ENCODE data around the gene SUGCT. TPM values are rescaled to one million over a fixed set of nuclear protein-coding genes. Genes with fewer than 3 reads are reported as not detected.

Gene SUGCT
- total RNA-seq, 1 experiment from 2014 or later = 5.4 TPM

GRCh38 chr7:40722242-40722641 is 587.4 kb downstream of the SUGCT start:
- H3K4me2 ChIP-seq (ENCODE audit: insufficient read depth, insufficient read length, low read length) = no peak overlapping the region
- H3K4ac ChIP-seq (ENCODE audit: low read depth, low read length) = no peak overlapping the region
- no peak overlapping the region for H4K91ac ChIP-seq (ENCODE audit: insufficient read length, low read depth, low read length)
- no peak overlapping the region for H3K9ac ChIP-seq (ENCODE audit: extremely low read depth, insufficient read length, low read length)
- H3K4me1 Mint-ChIP-seq = peaks cover 15 to 22% of the 10 kb centered on the region in 2 experiments
- no peaks in the 10 kb centered on the region for H3K9me3 ChIP-seq (ENCODE audit: control insufficient read depth, low read depth, low read length)
- no peaks in the 10 kb centered on the region for H3K36me3 Mint-ChIP-seq (ENCODE audit: insufficient read depth in 1 of 3, low read depth in 3 of 3)
- no peak overlapping the region for H4K5ac ChIP-seq (ENCODE audit: insufficient read length, low read depth, low read length)
- H3K56ac ChIP-seq (ENCODE audit: insufficient read length, low read depth, low read length) = no peak overlapping the region
- H3K14ac ChIP-seq (ENCODE audit: insufficient read depth, low read length) = no peak overlapping the region
- no peak overlapping the region for H3K23ac ChIP-seq (ENCODE audit: insufficient read length, low read depth, low read length)
- no peak overlapping the region for H3K27ac Mint-ChIP-seq
- H3K27ac ChIP-seq (ENCODE audit: insufficient read length, low read depth, low read length) = no peak overlapping the region
- no peak overlapping the region for H2AK5ac ChIP-seq (ENCODE audit: insufficient read length, low read length)
- no peaks in the 10 kb centered on the region for H3K27me3 Mint-ChIP-seq (ENCODE audit: low read depth)
- no peaks in the 10 kb centered on the region for H3K27me3 ChIP-seq (ENCODE audit: insufficient read depth, low read length)
- no peak overlapping the region for H3K4me3 Mint-ChIP-seq
- H2BK15ac ChIP-seq (ENCODE audit: low read depth, low read length) = no peak overlapping the region
- DNase-seq = no peak
- no peak overlapping the region for H3K18ac ChIP-seq (ENCODE audit: insufficient read length, low read depth, low read length)
- no peaks in the 10 kb centered on the region for H4K20me1 ChIP-seq (ENCODE audit: control insufficient read depth, insufficient read depth, insufficient read length)
- H4K8ac ChIP-seq (replicated peaks; ENCODE audit: insufficient read length, low read depth, low read length) = no peak overlapping the region
- no peak overlapping the region for H3T11ph ChIP-seq (ENCODE audit: low read length)
- no CpG with 5 or more reads among the region's 2 CpGs for WGBS (ENCODE audit: extremely low coverage, insufficient read length, low lambda C conversion rate)
- H3K4me1 ChIP-seq (ENCODE audit: insufficient read depth, low read length) = no peaks in the 10 kb centered on the region
- H3K9me3 Mint-ChIP-seq = no peaks in the 10 kb centered on the region
- no peaks in the 10 kb centered on the region for H3K23me2 ChIP-seq (ENCODE audit: insufficient read length, low read depth, low read length, poor library complexity, severe bottlenecking)
- no peak overlapping the region for H2BK12ac ChIP-seq (ENCODE audit: insufficient read length, low read depth, low read length)
- no peaks in the 10 kb centered on the region for H3K79me2 ChIP-seq (ENCODE audit: insufficient read depth, low read length)
- H2BK5ac ChIP-seq (ENCODE audit: insufficient read length, low read length) = no peak overlapping the region
- H2BK20ac ChIP-seq (ENCODE audit: low read depth, low read length, poor library complexity, severe bottlenecking) = no peak overlapping the region
- no peak overlapping the region for H2AFZ ChIP-seq (ENCODE audit: low read length)
- H3K79me1 ChIP-seq (ENCODE audit: insufficient read depth, low read depth, low read length, poor library complexity, severe bottlenecking) = no peaks in the 10 kb centered on the region
- TF ChIP-seq, protein P1, sequence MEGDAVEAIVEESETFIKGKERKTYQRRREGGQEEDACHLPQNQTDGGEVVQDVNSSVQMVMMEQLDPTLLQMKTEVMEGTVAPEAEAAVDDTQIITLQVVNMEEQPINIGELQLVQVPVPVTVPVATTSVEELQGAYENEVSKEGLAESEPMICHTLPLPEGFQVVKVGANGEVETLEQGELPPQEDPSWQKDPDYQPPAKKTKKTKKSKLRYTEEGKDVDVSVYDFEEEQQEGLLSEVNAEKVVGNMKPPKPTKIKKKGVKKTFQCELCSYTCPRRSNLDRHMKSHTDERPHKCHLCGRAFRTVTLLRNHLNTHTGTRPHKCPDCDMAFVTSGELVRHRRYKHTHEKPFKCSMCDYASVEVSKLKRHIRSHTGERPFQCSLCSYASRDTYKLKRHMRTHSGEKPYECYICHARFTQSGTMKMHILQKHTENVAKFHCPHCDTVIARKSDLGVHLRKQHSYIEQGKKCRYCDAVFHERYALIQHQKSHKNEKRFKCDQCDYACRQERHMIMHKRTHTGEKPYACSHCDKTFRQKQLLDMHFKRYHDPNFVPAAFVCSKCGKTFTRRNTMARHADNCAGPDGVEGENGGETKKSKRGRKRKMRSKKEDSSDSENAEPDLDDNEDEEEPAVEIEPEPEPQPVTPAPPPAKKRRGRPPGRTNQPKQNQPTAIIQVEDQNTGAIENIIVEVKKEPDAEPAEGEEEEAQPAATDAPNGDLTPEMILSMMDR (conservative IDR thresholded peaks at IDR 0.05) = no peak
- H2BK120ac ChIP-seq (ENCODE audit: low read depth, low read length, poor library complexity, severe bottlenecking) = no peak overlapping the region
